SKM-1 (cell line): ENCODE data around the gene MYL7.

Experiments used
- DNase-seq: peaks from one replicate; lab custom pipeline; 2025; ENCODE audit not compliant: unreplicated experiment; lab: John Stamatoyannopoulos, UW

The MYL7 gene

DNA sequence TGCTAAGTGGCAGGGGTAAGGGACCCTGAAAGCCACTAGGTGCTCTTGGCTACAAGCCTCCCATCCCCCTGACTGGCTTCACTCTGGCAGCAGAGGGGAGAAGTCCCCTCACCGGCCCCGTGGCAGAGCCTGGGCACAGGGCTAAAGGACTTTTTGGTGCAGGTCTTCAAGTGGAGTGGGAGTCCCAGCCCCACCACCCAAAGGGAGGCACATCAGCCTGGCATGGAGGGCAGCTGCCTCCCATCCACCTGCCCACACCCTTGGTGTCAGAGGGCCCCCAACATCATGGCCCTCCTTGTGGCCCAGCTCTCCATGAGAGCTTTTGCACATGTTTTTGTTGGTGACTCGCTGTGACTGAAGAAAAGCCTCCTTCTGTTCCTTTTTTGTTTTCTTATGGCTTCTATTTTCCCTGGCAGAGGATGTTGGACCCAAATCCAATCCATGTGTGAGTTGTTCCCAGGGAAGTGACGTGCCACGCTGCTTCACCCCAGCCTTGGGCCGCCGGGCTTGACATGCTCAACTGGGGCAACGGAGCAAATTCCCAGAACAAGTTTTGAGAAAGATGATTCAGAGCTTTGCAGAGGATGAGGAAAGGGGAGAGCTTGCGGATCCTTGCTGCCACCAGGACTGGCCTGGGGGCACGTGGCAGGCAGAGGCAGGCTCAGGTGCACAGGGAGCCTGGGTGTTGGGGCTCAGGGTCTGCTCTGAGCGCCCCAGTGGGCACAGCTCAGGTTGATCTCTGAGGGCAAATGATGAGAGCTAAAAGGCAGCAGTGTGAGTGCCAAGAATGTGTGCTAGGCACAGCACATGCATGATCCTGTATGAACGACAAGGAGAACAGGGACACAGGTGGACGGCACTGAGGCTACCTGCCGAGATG lies 38.9 kb downstream of the MYL7 start:
- DNase-seq = no peak

DNA sequence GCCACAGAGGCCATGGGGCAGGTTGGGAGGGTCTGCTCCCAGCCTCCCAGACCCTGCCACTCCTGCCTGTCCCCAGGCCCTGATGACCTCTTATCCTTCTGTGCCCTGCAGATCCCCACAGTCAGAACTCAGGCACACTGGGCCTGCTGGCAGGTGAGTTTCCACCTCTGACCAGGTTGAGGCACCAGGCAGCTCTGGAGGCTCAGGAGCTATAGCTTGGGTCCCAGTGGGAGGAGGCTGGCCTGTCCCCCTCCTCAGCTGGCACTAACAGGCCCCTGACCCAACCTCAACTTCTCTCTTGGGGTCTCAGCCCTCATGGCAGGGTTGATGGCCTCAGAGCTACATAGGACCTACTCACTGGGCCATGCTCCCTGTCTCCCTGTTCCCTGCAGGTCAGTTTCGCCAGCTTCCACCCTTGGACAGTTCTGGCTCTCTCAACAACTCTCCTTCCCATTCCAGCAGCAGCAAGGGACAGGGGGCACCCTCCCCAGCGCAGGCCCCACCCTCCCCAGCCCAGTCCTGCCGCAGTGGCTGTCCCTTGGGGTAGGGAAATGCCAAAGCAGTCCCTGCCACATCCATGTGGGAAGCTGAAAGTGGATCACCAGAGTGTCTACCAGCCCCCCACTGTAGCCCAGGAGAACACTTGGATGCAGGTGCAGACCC lies 39.7 kb downstream of the MYL7 start:
- no peak for DNase-seq

DNA sequence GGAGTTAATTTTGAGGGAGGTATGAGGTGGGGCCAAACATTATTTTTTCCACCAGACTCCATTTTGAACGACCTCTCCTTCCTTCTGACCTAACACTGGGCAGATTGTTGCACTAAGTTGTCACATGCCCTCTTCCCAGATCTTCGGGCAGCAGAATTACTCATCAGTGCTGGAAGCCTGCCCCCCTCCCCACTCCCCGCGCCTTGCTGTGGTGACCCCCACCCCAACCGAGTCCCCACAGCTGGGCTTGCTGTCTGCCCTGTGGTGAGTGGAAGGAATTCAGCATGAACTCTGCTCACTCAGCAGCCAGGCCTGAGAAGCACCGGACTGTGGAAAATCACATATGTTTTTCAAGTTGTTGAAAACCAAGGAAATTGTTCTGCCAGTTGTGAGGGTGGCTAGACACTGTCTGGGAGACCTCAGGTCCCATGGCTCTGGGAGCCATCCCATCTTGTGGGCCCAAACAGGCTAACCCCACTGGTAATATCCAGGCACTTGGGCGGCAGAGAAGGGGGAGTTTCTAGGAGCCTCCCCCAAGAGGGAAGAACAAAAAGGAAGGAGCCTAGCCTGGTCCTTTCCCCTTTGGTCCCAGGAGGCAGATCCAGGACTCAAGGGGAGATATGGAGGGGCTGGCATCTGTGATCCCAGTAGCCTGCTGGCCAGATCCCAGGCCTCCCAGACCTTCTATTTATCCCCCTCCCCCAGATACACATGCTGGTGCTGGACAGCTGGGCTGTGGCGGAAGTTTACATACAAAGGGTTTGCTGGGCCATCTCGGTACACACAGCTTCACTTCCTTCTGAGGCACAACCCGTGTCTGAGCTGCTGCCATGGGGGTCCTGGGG lies 40.5 kb downstream of the MYL7 start:
- no peak for DNase-seq

DNA sequence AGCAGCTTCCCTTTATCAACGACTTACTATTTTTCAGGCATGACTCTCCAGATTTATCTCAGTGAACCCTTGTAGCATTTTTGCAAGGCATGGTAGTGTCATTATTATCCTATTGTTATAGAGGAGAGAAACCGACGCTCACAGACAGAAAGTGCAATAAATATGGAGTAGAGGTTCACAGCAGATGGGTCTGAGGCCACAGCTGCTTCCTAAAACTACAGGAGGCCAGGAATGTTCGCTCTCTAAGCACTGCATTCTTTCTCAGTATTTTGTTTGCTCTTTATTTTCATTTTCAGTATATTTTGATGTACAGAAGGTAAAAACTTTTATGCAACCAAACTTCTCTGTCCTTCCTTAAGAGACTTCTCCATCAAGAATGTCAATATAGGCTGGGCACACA lies 41.5 kb downstream of the MYL7 start:
- DNase-seq = no peak

DNA sequence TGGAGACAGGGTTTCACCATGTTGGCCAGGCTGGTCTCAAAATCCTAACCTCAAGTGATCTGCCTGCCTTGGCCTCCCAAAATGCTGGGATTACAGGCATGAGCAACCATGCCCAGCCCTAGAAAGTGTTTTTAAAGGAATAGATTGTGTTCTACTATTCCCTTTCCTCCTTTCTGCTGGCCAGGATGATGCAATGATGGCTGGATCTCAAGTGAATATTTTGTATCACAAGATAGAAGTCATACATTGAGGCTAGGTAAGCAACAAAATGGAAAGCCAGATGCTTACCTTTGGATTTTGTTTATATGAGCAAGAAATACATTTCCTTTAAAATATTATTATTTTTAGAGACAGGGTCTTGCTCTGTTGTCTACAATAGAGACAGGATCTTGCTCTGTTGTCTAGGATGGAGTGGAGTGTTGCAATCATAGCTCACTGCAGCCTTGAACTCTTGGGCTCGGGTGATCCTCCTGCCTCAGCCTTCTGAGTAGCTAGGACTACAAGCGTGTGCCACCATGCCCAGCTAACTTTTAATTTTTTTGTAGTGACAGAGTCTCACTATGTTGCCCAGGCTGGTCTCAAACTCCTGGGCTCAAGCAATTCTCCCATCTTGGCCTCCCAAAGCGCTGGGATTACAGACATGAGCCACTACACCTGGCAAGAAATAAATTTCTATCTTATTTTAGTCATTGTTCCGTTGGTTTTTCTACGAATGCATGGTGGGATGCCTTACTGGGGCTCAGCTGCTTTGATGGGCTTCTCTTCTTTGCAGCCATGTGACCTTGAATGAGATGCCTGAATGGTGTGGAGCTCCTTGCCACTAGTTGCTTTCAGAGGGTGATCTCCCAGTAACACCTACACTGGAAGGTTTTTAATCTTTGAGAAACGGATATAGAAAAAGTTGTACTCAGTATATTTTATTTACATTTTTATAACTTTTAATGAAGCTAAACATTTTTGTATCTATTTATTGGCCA lies 42.8 kb downstream of the MYL7 start:
- no peak for DNase-seq

DNA sequence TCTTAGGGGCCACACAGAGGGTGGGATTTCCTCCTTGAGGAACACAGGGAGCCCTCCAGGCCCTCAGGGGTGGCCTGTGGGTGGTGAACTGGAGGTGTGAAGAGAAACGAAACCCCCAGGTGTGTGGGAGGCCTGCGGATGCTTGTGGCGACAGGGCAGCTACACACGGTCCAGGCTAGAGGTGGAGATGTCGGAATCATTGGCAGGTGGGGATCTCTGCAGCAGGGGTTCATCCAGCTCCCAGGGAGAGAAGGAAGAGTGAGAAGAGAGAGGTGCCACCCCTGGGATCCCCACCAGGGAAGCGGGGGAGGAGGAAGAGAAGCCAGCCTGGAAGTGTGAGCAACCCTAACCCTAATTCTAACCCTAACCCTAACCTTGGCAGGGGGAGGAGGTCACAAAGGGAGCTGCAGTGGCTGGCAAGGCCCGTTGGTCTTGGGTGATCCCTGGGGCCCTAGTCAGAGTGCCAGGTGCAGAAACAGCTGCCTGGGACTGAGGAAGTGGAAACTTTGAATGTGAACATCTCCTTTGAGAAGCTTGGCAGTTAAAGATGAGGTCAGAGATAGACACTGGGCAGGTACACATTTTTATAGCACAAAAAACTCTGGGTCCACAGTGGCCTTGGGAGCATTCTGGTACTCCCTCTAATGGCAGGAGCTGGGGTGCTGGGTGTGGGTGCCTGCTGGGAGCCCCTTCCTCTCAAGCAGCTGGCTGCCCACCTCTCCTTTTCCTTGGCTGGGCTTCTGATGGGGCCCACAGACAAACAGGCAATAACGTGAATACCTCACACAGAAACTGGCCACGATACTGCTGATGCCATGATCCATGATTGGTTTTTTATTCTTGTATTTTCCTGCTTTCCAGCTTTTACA lies 43.8 kb downstream of the MYL7 start:
- no peak for DNase-seq

DNA sequence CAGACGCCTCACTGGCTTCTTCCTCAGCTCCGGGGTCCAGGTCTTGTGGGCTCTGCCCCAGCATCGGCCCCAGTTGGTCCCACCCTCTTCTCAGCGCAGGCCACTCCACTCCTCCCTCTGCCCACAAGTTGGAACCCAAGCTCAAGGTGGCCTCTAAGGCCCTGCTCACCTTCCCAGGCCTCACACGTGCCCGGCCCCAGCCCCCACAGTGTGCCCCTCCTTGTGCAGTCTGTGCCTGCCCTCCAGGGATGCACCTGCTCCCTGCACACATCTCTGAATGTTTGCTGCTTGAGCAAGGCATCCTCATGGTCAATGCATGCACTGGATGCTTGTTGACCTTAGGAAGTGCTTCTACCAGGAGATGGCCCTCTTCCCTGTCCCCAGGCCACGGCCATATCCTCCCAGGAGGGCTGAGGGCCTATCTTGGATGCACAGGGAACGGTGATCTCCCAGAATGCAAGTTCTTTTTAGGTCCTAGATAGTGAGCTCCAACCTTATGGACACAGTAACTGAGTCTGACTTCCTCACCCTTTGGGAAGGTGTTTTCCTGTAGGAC lies 44.7 kb downstream of the MYL7 start:
- no peak for DNase-seq

DNA sequence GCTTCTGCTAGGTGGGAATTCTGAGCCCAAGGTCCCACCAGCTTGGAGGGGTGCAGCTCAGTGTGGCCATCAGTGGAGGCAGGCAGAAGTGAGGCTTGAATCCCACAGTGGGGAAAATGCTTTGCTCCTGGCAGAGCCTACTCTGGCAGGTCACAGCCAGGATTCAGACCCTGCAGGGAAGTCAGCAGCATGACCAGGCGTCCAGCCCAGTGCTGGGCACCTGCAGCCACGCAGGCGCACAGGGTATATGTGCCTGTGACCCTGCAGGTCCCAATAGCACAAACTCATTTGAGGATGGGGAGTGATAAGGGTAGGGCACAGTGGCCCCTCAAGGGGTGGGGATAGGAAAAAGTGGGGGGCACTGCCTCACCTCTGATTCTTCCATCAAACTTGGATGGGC lies 45.4 kb downstream of the MYL7 start:
- DNase-seq = no peak

DNA sequence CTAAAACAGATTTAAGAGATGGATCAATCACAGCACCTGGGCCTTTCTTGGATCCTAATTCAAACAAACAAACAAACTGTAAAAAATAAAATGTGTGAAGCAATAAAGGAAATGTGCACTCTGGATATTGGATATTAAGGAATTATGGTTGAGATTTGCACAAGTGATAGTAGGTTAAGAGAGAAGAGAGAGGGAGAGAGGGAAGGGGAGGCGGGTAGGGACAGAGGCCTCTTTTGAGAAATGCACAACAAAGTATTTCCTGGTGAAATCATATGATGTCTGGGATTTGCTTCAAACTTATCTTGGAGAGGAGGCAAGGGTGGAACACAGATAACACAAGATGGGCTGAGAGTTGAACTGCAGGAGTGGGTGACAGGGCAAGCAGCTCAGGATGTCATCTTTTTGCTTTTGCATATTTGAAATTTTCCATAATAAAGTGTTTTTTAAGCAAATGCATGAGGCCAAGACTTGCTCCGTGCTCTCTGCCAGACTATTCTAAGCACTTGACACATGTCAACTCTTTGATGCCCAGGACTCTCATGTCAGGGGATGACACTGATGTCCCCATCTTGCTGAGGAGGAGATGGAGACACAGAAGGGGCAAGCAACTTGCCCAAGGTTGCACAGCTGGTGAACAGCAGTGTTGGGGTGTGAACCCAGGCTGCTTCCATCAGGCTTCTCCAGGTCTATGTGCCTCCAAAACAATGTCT lies 46.1 kb downstream of the MYL7 start:
- DNase-seq = no peak

DNA sequence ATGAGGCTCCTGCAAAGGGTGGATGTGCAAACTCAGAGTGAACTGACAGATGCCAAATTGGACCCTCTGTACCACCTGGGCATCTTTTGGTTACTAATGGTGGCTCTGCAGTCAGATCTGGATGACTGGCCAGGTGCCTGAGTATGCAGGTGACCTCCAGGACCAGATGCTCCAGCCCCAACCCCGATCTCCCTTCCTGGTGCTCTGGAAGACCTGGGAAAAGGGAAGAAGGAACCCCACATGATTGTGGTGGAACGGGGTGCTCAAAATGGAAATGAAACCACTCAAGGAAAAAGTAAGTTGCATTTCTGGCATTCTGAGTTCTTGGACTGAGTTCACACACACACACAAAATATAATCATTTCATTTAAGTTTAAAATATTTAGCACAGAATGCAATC lies 46.8 kb downstream of the MYL7 start:
- no peak for DNase-seq

DNA sequence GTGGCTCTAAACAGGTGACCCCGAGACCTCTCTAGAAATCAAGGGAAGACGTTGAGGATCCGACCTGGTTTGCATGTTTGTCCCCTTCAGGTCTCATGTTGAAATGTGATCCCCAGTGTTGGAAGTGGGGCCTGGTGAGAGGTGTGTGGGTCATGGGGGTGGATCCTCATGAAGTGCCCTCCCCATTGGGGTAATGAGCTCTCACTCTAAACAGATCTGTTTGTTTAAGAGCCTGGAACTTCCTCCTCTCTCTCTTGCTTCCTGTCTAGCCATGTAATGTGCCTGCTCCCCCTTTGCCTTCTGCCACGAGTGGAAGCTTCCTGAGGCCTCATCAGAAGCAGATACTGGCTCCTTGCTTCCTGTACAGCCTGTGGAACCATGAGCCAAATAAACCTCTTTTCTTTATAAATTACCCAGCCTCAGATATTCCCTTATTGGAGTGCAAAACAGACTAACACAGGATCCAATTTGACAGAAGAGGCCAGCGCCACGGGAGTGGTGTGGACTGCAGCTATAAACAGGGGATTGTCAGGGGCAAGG lies 48.0 kb downstream of the MYL7 start:
- DNase-seq = no peak
